ENCODE data around the gene SLC9A3.

Gene SLC9A3

GRCh38 chr5:548256-548655, 24.0 kb upstream of the SLC9A3 start:
- no peaks in the 10 kb centered on the region for H4K20me1 ChIP-seq (ENCODE audit: insufficient read depth)
- H3K4me1 ChIP-seq (ENCODE audit: low read depth, poor library complexity, severe bottlenecking), result no peaks in the 10 kb centered on the region
- H3K27ac ChIP-seq, result no peak overlapping the region
- H3K4me3 ChIP-seq (IDR thresholded peaks at IDR 0.05; ENCODE audit: insufficient read depth, low read depth, low read length), result no peak overlapping the region
- H3K9ac ChIP-seq, result no peak overlapping the region
- H3K36me3 ChIP-seq (ENCODE audit: insufficient read depth), result no peaks in the 10 kb centered on the region
- TF ChIP-seq CTCF (conservative IDR thresholded peaks at IDR 0.05; ENCODE audit: low read depth, low read length), result no peak
- H3K4me2 ChIP-seq, result no peak overlapping the region
- no peaks in the 10 kb centered on the region for H3K79me2 ChIP-seq (ENCODE audit: insufficient read depth, low read depth)
- H3K27me3 ChIP-seq (ENCODE audit: insufficient read depth, low read depth), result peaks cover 73% of the 10 kb centered on the region
- no peak overlapping the region for H2AFZ ChIP-seq (ENCODE audit: low read depth)

- Histone ChIP-seq H3K4me2 (no peak overlapping the region), H3K27ac (no peak overlapping the region), H2AFZ (ENCODE audit: low read depth) (no peak overlapping the region)
Observed at GRCh38 chr5:547086-547924, 23.1 kb upstream of the SLC9A3 start.

GRCh38 chr5:546376-546908, 22.2 kb upstream of the SLC9A3 start:
- H3K79me2 ChIP-seq (ENCODE audit: insufficient read depth, low read depth), result no peaks in the 10 kb centered on the region
- H3K27ac ChIP-seq, result no peak overlapping the region
- H2AFZ ChIP-seq (ENCODE audit: low read depth), result no peak overlapping the region
- no peaks in the 10 kb centered on the region for H3K36me3 ChIP-seq (ENCODE audit: insufficient read depth)
- no peak for TF ChIP-seq CTCF (conservative IDR thresholded peaks at IDR 0.05; ENCODE audit: low read depth, low read length)
- no peak overlapping the region for H3K9ac ChIP-seq
- no peaks in the 10 kb centered on the region for H3K4me1 ChIP-seq (ENCODE audit: low read depth, poor library complexity, severe bottlenecking)
- H3K4me2 ChIP-seq, result no peak overlapping the region
- H4K20me1 ChIP-seq (ENCODE audit: insufficient read depth), result no peaks in the 10 kb centered on the region
- H3K4me3 ChIP-seq (IDR thresholded peaks at IDR 0.05; ENCODE audit: insufficient read depth, low read depth, low read length), result no peak overlapping the region
- H3K27me3 ChIP-seq (ENCODE audit: insufficient read depth, low read depth), result peaks cover 81% of the 10 kb centered on the region

More at GRCh38 chr5:547086-547924, 23.1 kb upstream of the SLC9A3 start:
- Histone ChIP-seq H3K9ac (no peak overlapping the region), H3K79me2 (ENCODE audit: insufficient read depth, low read depth) (no peaks in the 10 kb centered on the region), H3K4me1 (ENCODE audit: low read depth, poor library complexity, severe bottlenecking) (no peaks in the 10 kb centered on the region), H3K4me3 (IDR thresholded peaks at IDR 0.05; ENCODE audit: insufficient read depth, low read depth, low read length) (no peak overlapping the region), H3K36me3 (ENCODE audit: insufficient read depth) (no peaks in the 10 kb centered on the region), H3K27me3 (ENCODE audit: insufficient read depth, low read depth) (peaks cover 80% of the 10 kb centered on the region), H4K20me1 (ENCODE audit: insufficient read depth) (no peaks in the 10 kb centered on the region)
- TF ChIP-seq CTCF (conservative IDR thresholded peaks at IDR 0.05; ENCODE audit: low read depth, low read length), result no peak

- H3K36me3 ChIP-seq (ENCODE audit: insufficient read depth), result no peaks in the 10 kb centered on the region
- no peaks in the 10 kb centered on the region for H4K20me1 ChIP-seq (ENCODE audit: insufficient read depth)
- no peak overlapping the region for H2AFZ ChIP-seq (ENCODE audit: low read depth)
- peaks cover 83% of the 10 kb centered on the region for H3K27me3 ChIP-seq (ENCODE audit: insufficient read depth, low read depth)
- H3K4me1 ChIP-seq (ENCODE audit: low read depth, poor library complexity, severe bottlenecking), result no peaks in the 10 kb centered on the region
- H3K9ac ChIP-seq, result no peak overlapping the region
- TF ChIP-seq CTCF (conservative IDR thresholded peaks at IDR 0.05; ENCODE audit: low read depth, low read length), result no peak
- no peak overlapping the region for H3K4me3 ChIP-seq (IDR thresholded peaks at IDR 0.05; ENCODE audit: insufficient read depth, low read depth, low read length)
- H3K79me2 ChIP-seq (ENCODE audit: insufficient read depth, low read depth), result no peaks in the 10 kb centered on the region
- no peak overlapping the region for H3K4me2 ChIP-seq
- H3K27ac ChIP-seq, result no peak overlapping the region
Observed at GRCh38 chr5:545641-546375, 21.6 kb upstream of the SLC9A3 start.
